ENCODE data around the gene GKN1. TPM values are rescaled to one million over a fixed set of nuclear protein-coding genes. Genes with fewer than 3 reads are reported as not detected.

Gene GKN1
- total RNA-seq, 1 experiment from 2014 or later = not detected

DNA sequence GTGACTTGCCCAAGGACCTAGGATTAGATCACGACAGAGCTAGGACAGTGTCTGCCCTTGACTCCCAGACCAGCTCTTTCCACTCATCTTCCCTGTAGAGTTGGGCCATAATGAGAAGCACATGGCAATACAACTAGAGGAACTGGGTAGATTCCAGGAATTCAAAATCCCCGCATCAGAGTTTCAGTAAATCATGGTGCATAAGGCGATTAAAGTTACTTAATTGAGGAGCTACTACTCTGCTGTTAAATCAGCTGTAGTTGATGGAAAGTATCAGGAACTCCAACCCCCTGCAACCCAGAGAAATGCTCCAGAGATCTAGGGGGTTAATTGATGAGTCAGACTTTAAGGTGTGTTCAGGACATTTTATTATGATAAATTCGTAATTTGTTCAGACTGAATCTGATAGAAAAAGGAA is 44.3 kb downstream of the GKN1 start:
- BruUV-seq (replicated peaks) = no TSS peak
- POLR2A ChIA-PET (ENCODE audit: low non-redundant PET) = interaction anchor here (0.5 kb wide), 1 partner anchor 1115 kb away, joined by 4 read pairs; no protein-coding TSS in a partner anchor
- CTCF ChIA-PET = no interaction called here
- Histone ChIP-seq H3K4me3 (ENCODE audit: low read depth, low read length, poor library complexity, severe bottlenecking) (no peak overlapping the region), H3K27ac (ENCODE audit: low read depth, low read length, poor library complexity, severe bottlenecking) (peak overlapping the region; percentile 68), H3K4me1 (ENCODE audit: insufficient read depth, low read length, poor library complexity, severe bottlenecking) (peaks cover 69% of the 10 kb centered on the region), H3K36me3 (ENCODE audit: insufficient read depth, low read length, poor library complexity, severe bottlenecking) (no peaks in the 10 kb centered on the region), H3K9me3 (ENCODE audit: low read depth, low read length, poor library complexity, severe bottlenecking) (no peaks in the 10 kb centered on the region), H3K27me3 (replicated peaks; ENCODE audit: insufficient read depth, low read depth, low read length, poor library complexity) (no peaks in the 10 kb centered on the region)
- peak; percentile 66 for DNase-seq (ENCODE audit: low spot score)
- TF ChIP-seq, protein P1, sequence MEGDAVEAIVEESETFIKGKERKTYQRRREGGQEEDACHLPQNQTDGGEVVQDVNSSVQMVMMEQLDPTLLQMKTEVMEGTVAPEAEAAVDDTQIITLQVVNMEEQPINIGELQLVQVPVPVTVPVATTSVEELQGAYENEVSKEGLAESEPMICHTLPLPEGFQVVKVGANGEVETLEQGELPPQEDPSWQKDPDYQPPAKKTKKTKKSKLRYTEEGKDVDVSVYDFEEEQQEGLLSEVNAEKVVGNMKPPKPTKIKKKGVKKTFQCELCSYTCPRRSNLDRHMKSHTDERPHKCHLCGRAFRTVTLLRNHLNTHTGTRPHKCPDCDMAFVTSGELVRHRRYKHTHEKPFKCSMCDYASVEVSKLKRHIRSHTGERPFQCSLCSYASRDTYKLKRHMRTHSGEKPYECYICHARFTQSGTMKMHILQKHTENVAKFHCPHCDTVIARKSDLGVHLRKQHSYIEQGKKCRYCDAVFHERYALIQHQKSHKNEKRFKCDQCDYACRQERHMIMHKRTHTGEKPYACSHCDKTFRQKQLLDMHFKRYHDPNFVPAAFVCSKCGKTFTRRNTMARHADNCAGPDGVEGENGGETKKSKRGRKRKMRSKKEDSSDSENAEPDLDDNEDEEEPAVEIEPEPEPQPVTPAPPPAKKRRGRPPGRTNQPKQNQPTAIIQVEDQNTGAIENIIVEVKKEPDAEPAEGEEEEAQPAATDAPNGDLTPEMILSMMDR (conservative IDR thresholded peaks at IDR 0.05; ENCODE audit: low read depth, low read length) = no peak
- no peak for TF ChIP-seq EZH2 (IDR thresholded peaks at IDR 0.05; ENCODE audit: borderline replicate concordance, low read depth, low read length, poor library complexity, severe bottlenecking)
- intact Hi-C loops (cut with micrococcal nuclease; ENCODE audit: unreplicated experiment) = no loop called here

DNA sequence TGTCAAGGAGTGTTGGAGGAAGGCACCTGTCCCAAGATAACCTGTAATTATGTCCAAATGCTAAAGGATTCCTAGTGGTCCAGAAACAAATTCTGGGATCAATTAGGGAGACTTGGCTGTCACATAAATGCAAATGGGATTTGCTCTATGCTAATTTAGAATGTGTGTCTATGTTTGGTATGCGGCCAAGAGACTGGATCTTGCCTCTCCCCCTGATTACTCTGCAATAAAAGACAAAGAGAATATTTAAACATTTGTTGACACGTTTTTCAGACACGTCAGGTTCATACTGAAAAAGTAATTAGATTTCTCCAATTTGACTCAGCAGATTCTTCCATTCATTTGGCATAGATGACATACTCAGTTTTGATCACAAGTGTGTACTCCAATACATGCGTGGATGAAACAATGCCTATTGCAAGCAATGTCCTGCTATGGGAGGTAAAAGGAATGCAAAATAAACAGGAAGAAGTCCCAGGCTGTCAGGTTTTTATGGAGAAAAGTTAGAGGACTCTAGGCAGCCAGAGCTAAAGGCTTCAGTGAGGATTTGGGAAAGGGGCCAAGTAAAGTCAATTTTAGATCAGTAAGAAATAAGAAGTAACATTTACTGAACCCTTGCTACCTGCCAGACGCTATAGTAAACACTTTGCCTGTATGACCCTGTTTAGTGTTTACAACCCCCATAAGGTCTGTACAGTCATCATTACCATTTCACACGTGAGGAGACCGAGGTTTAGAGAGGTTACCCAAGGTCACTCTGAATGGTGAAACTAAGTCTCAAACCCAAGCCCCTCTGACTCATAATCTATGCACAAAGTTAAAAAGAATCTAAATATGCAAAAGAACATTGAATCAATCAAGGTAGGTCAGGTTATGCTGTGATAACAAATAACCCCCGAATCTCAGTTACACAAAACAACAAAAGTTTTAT is 46.3 kb downstream of the GKN1 start:
- H3K27me3 ChIP-seq (replicated peaks; ENCODE audit: insufficient read depth, low read depth, low read length, poor library complexity) = no peaks in the 10 kb centered on the region
- no TSS peak for BruUV-seq (replicated peaks)
- peak overlapping the region; percentile 10 for H3K4me3 ChIP-seq (ENCODE audit: low read depth, low read length, poor library complexity, severe bottlenecking)
- H3K9me3 ChIP-seq (ENCODE audit: low read depth, low read length, poor library complexity, severe bottlenecking) = no peaks in the 10 kb centered on the region
- peak overlapping the region; percentile 63 for H3K27ac ChIP-seq (ENCODE audit: low read depth, low read length, poor library complexity, severe bottlenecking)
- DNase-seq (ENCODE audit: low spot score) = peak; percentile 64
- intact Hi-C loops (cut with micrococcal nuclease; ENCODE audit: unreplicated experiment) = no loop called here
- TF ChIP-seq, protein P1 (conservative IDR thresholded peaks at IDR 0.05; ENCODE audit: low read depth, low read length) = no peak
- no peak for TF ChIP-seq EZH2 (IDR thresholded peaks at IDR 0.05; ENCODE audit: borderline replicate concordance, low read depth, low read length, poor library complexity, severe bottlenecking)
- ChIA-PET POLR2A (ENCODE audit: low non-redundant PET) (no interaction called here), CTCF (no interaction called here)
- peaks cover 65% of the 10 kb centered on the region for H3K4me1 ChIP-seq (ENCODE audit: insufficient read depth, low read length, poor library complexity, severe bottlenecking)
- no peaks in the 10 kb centered on the region for H3K36me3 ChIP-seq (ENCODE audit: insufficient read depth, low read length, poor library complexity, severe bottlenecking)

DNA sequence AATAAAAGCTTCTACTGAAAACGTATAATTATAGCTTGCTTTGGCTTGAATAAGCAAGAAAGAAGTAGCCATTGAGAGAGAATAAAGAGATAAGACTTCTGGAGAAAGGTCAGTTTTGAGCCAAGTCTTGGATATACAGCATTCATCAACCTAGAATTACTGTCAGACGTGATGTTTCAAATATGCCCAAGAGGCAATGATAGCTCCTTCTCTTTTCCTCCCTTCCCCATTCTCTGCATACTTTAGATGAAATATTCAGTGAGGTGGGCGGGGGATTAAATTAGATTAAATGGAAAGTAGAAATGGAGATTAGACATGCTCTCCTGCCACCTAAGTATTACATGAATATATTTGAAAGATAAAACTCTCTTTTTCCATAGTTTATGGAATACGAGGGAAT is 47.3 kb downstream of the GKN1 start:
- POLR2A ChIA-PET (ENCODE audit: low non-redundant PET) = no interaction called here
- Histone ChIP-seq H3K4me3 (ENCODE audit: low read depth, low read length, poor library complexity, severe bottlenecking) (no peak overlapping the region), H3K36me3 (ENCODE audit: insufficient read depth, low read length, poor library complexity, severe bottlenecking) (peaks cover 1% of the 10 kb centered on the region), H3K9me3 (ENCODE audit: low read depth, low read length, poor library complexity, severe bottlenecking) (no peaks in the 10 kb centered on the region), H3K4me1 (ENCODE audit: insufficient read depth, low read length, poor library complexity, severe bottlenecking) (peaks cover 55% of the 10 kb centered on the region), H3K27me3 (replicated peaks; ENCODE audit: insufficient read depth, low read depth, low read length, poor library complexity) (no peaks in the 10 kb centered on the region), H3K27ac (ENCODE audit: low read depth, low read length, poor library complexity, severe bottlenecking) (peak overlapping the region; percentile 63)
- peak; percentile 54 for DNase-seq (ENCODE audit: low spot score)
- no TSS peak for BruUV-seq (replicated peaks)
- TF ChIP-seq EZH2 (IDR thresholded peaks at IDR 0.05; ENCODE audit: borderline replicate concordance, low read depth, low read length, poor library complexity, severe bottlenecking) = no peak
- TF ChIP-seq, protein P1 (conservative IDR thresholded peaks at IDR 0.05; ENCODE audit: low read depth, low read length) = no peak
- CTCF ChIA-PET = no interaction called here
- intact Hi-C loops (cut with micrococcal nuclease; ENCODE audit: unreplicated experiment) = no loop called here

Measured in A673 (cell line).